Hepatocyte (in vitro differentiated cells): ENCODE measurements around the gene SETBP1.

ENCODE experiments used
- CTCF ChIP-seq: fragments of 200-600 bp; sonication (generic); IDR thresholded peaks from 2 replicates; pipeline ENCODE4 v1.5.1; 2016; ENCODE audit warnings: antibody characterized with exemption, mild to moderate bottlenecking; ENCODE audit not compliant: poor library complexity
- EZH2 ChIP-seq: fragments of 200-600 bp; sonication (generic); IDR thresholded peaks from 2 replicates; pipeline ENCODE4 v1.6.1; 2016; ENCODE audit warnings: antibody characterized with exemption, mild to moderate bottlenecking, borderline replicate concordance

DNA sequence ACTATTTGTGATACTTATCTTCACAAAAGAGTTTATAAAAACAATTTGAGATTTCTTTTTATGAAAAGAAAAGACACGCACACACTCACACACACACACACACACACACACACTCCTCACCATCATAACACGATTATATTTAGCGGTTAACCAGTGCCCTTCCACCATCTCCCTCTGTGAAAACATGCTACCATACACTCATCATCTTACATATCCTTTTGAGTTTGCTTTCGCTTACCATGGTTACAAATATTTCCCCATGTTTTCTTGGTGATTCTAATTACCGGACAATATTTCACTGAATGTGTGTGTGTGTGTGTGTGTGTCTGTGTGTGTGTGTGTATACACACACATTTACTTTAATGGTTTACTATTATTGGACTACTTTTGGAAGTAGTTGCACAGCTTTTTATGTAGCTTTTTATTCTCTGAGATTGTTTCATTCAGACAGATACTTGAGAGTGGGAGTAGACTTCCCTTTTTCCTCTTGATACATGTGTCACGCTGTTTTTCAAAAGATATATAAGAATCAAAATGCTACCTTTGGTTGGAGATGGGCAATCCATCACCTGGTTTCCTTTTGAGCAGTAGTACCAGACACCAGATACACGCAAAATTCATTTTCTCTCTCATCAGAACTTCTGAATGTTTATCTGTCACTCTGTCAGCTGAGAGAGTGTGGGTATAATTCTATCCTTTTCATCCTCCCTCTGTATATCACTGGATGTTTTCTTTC is 138.1 kb downstream of the SETBP1 start:
- TF ChIP-seq CTCF (no peak), EZH2 (no peak)
